Measurements from ENCODE around the gene C19orf67.

Gene C19orf67

GRCh38 chr19:14081797-14082674, 3.5 kb downstream of the C19orf67 start:
- no peak for DNase-seq (ENCODE audit: low spot score)

GRCh38 chr19:14080887-14081796, 4.4 kb downstream of the C19orf67 start:
- DNase-seq (ENCODE audit: low spot score) = peak; percentile 98

GRCh38 chr19:14078411-14078810, 7.2 kb downstream of the C19orf67 start:
- no peak for DNase-seq (ENCODE audit: low spot score)

- DNase-seq (ENCODE audit: low spot score) = no peak
Observed at GRCh38 chr19:14073925-14074838, 11.4 kb downstream of the C19orf67 start.

DNA sequence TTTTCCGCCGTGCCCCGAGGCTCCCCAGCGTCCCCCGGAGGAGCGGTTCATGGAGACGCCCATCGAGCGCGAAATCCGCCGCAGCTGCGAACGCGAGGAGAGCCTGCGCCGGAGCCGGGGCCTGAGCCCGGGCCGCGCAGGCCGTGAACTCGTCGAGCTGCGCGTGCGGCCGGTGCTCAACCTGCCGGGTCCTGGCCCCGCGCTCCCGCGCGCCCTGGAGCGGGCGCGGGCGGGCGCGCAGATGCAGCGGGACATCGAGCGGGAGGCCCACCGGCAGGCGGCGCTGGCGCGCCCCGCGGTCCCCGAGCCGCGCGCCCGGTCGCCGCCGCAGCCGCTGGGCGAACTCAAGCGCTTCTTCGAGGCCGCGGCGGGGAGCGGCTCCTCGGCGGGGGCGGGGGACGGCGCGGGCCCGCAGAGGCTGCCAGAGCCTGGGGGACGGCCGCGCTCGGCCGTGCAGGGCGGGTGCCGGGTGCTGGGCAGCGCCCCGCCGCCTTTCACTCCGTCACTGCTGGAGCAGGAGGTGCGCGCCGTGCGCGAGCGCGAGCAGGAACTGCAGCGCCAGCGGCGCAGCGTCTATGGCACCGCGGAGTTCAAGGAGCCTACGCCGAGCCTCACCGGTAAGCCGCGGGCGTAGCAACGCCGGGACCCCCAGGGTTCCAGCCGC, 12.2 kb downstream of the C19orf67 start:
- DNase-seq (ENCODE audit: low spot score) = peak; percentile 89

GRCh38 chr19:14072535-14073260, 12.9 kb downstream of the C19orf67 start, which contains the start of gene MISP3:
Gene MISP3, plus strand, starts transcription at chr19:14072786. Its CDS starts 524 bp downstream, at chr19:14073310.
- no peak for DNase-seq (ENCODE audit: low spot score)

- no peak for DNase-seq (ENCODE audit: low spot score)
Observed at GRCh38 chr19:14070268-14071050, 15.1 kb downstream of the C19orf67 start.

- no peak for DNase-seq (ENCODE audit: low spot score)
Observed at GRCh38 chr19:14066134-14066533, 19.4 kb downstream of the C19orf67 start.

DNA sequence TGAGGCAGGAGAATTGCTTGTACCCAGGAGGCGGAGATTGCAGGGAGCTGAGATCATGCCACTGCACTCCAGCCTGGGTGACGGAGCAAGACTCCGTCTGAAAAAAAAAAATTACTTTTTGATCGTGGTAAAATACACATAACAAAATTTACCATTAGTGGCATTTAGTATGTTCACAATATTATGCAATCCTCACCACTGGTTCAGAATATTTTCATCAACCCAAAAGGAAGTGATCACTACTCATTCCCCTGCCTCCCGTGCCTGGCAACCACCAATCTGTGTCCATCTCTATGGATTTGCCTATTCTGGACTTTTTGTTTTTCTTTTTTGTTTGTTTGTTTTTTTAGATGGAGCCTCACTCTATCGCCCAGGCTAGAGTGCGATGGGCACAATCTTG, 22.5 kb downstream of the C19orf67 start:
- DNase-seq (ENCODE audit: low spot score) = no peak

DNA sequence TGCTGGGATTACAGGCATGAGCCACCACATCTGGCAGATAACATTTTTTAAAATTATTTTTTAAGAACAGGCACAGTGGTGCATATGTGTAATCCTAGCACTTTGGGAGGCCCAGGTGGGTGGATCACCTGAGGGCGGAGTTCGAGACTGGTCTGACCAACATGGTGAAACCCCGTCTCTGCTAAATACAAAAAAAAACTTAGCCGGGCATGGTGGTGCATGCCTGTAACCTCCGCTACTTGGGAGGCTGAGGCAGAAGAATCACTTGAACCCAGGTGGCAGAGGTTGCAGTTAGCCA, 23.1 kb downstream of the C19orf67 start:
- DNase-seq (ENCODE audit: low spot score) = no peak

DNA sequence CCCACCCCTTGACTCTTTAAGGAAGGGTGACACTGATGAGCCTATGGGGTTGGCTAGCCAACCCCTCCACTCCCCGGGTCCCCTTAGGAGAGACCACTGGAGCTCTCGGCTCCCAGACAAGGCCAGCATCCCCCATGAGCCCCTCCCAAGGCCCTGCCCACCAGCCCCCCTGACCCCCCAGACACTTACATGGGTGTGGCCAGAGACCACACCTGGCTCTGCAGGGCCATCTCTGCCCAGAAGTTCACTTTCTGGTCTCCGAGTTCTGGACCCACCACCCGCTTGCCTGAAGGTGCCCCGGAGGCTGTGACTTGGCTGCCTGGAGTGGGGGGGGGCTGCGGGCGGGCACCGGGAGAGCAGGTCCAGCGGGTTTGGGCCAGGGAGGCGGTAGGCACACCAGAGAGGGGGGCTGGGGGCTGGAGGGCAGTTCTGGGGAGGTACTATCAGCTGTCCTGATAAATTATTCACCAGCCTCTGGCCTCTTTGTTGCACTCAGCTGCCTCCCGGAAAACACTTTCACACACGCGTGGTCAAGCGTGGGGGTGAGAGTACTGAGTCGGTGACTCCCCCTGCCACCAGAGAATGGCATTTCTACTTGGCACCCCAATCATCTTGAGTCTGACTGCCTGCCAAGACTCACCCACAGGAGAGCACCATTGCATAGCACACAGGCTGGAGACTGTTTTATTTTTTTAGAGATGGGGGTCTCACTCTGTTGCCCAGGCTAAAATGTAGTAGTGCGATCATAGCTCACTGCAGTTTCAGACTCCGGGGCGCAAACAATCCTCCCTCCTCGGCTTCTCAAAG, 23.6 kb downstream of the C19orf67 start, which contains the start of gene PALM3:
PALM3 (minus strand) TSS at position 326 of the 807 bp plus-strand sequence; CDS start at position 230, 96 bp downstream.
- no peak for DNase-seq (ENCODE audit: low spot score)

- no peak for DNase-seq (ENCODE audit: low spot score)
Observed at GRCh38 chr19:14061081-14061749, 24.4 kb downstream of the C19orf67 start.

DNA sequence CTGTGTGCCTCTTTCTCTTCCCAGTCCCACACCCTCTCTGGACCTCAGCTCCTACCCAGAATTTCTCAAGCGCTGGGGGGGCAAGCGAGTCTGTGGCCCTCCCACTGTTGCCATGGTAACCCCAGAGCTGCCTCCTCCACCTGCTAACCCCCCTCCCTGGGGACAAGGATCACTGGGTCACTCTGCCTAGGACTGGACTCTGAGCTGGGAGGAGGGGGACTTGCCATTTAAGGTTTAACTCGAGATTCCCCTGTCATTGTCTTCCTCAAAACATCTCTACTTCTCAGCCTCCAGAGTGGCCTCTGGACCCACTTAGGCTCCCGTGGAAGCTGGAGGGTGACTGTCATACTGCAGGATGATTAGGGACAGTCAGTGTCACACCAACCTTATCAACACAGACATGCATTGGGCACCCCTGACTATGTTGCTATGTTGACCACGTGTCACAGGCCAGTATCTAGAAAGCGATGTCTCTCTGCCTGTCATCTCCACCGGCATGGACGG, 25.9 kb downstream of the C19orf67 start:
- no peak for DNase-seq (ENCODE audit: low spot score)

GRCh38 chr19:14059093-14059480, 26.5 kb downstream of the C19orf67 start:
- DNase-seq (ENCODE audit: low spot score) = no peak

DNA sequence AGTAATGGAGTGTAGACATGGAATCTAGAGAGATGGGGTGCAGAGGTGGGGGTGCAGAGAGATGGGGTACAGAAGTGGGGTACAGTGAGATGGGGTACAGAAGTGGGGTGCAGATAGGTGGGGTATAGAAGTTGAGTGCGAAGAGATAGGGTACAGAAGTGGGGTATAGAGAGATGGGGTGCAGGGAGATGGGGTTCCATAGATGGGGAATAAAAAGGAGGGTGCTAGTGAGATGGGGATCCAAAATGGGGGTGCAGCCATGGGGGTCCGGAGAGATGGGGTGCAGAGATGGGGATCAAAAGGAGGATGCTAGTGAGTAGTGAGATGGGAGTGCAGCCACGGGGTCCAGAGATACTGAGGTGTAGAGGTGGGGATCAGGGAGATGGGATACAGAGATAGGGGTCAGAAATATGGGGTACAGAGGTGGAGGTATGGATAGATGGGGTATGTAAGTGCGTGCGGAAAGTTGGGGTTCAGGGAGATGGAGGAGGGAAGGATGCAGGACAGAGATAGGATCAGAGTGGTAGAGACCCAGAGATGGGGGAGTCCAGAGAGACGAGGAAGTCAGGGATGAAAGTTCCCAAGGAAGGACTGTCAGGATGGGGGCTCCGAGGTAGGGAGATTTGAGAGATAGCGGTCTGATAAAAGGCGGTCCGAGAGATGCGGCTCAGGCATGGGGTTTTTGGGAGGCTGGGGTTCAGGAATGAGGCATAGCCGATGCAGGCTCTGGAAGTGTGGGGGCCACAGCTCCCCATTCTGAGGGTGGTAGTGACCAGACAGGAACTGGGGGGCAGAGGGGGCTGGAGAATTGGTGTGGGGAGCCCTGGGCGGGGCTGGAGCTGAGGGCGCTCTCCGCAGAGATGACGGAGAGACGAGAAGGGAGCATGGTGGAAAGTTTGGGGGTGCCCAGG, 27.1 kb downstream of the C19orf67 start:
- DNase-seq (ENCODE audit: low spot score) = no peak

DNA sequence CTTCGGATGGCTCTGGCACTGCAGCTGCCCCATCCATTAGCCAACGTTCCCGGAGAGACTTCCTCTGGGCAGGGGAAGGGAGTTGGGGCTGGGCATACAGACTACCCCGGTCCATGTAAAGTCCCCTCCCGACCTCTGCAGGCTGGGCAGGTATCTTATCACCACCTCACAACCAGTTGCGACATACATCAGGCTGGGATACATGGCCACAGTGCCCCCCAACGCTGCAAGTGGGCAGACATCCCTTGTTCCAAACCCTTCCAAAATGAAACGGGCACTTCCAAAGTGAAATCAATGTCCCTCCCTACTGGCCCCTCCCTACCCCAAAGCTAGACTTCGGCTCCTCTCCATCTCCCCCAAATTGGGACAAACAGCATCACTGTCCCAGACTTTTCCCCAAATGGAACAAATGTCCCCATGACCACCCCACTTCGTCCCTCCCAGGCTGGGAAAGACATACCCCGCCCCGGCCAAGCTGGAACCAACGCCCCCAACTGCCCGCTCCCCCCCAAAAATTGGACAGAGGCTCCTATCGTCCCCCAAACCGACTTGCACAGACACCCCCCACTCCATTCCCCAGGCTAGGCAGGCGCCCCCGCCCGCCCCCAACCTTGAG, 28.7 kb downstream of the C19orf67 start:
- DNase-seq (ENCODE audit: low spot score) = no peak
